ENCODE results near the gene ABCC9. TPM values are rescaled to one million over a fixed set of nuclear protein-coding genes. Genes with fewer than 3 reads are reported as not detected.

The ABCC9 gene
- total and polyA plus RNA-seq, 2 donors (not counting 3 experiments of a cell fraction or from before 2014, with no cell fraction given), result under 0.01 TPM; not detected in 1

GRCh38 chr12:21756699-21757098 lies 184.5 kb downstream of the ABCC9 start:
- Histone ChIP-seq H3K79me2 (ENCODE audit: control insufficient read depth, insufficient read depth, low read length) (no peaks in the 10 kb centered on the region), H3K4me3 (replicated peaks in 1 of 3; ENCODE audit: insufficient read depth in 1 of 3, low read depth in 1 of 3, low read length in 3 of 3) (no peak overlapping the region), H3K9ac (replicated peaks; ENCODE audit: extremely low read depth, insufficient read depth, low read length) (no peak overlapping the region), H3K4me2 (ENCODE audit: insufficient read depth, low read length) (no peak overlapping the region), H3K27ac (ENCODE audit: insufficient read depth, low read depth, low read length) (no peak overlapping the region), H4K20me1 (replicated peaks; ENCODE audit: control insufficient read depth, extremely low read depth, insufficient read depth, low read length) (no peaks in the 10 kb centered on the region), H3K9me1 (replicated peaks; ENCODE audit: control insufficient read depth, extremely low read depth, insufficient read depth, low read length) (no peaks in the 10 kb centered on the region), H3K36me3 (ENCODE audit: control insufficient read depth in 2 of 2, extremely low read depth in 1 of 2, insufficient read depth in 2 of 2, low read length in 2 of 2) (no peaks in the 10 kb centered on the region), H2AFZ (ENCODE audit: low read depth, low read length) (no peak overlapping the region), H3K4me1 (ENCODE audit: control insufficient read depth, extremely low read depth, insufficient read depth, low read length) (no peaks in the 10 kb centered on the region), H3K9me3 (replicated peaks; ENCODE audit: control insufficient read depth, insufficient read depth, low read length) (no peaks in the 10 kb centered on the region), H3K27me3 (ENCODE audit: control insufficient read depth in 2 of 2, insufficient read depth in 2 of 2, low read length in 2 of 2) (no peaks in the 10 kb centered on the region)
- CTCF ChIA-PET, result no interaction called here
- TF ChIP-seq JUN (IDR thresholded peaks at IDR 0.05; ENCODE audit: borderline replicate concordance, insufficient read depth, insufficient read length, low read depth) (no peak), CTCF (IDR thresholded peaks at IDR 0.05; ENCODE audit: extremely low read depth in 1 of 2, insufficient read depth in 1 of 2, low read depth in 1 of 2, low read length in 2 of 2) (no peak), GATA2 (IDR thresholded peaks at IDR 0.05; ENCODE audit: insufficient read depth, insufficient read length, low read depth, low read length) (no peak), FOS (IDR thresholded peaks at IDR 0.05; ENCODE audit: borderline replicate concordance, insufficient read depth, low read length) (no peak), EZH2 (IDR thresholded peaks at IDR 0.05; ENCODE audit: borderline replicate concordance, low read depth, low read length, severe bottlenecking) (no peak), POLR2A (IDR thresholded peaks at IDR 0.05; ENCODE audit: low read depth, low read length) (no peak), MAX (IDR thresholded peaks at IDR 0.05; ENCODE audit: insufficient read depth, insufficient read length) (no peak), POLR2AphosphoS5 (IDR thresholded peaks at IDR 0.05; ENCODE audit: insufficient read depth, low read depth, low read length) (no peak), MYC (IDR thresholded peaks at IDR 0.05; ENCODE audit: low read depth, low read length) (no peak)
- intact Hi-C loops (cut with micrococcal nuclease), result no loop called here
- POLR2A ChIA-PET, result no interaction called here
- no peak for DNase-seq (ENCODE audit: low read depth, low spot score)
- BruUV-seq (replicated peaks), result no TSS peak
- dilution Hi-C loops (cut with MboI; ENCODE audit: extremely low pct_ligation_motif_present, low sequenced_read_pairs), result no loop called here
- no peak for FAIRE-seq
